ENCODE data around the gene ANAPC10. TPM values are rescaled to one million over a fixed set of nuclear protein-coding genes. Genes with fewer than 3 reads are reported as not detected.

Gene ANAPC10
- total and polyA plus RNA-seq, 2 of the 4 experiments (the other 2 are of a cell fraction) = 17.1 to 22.4 TPM

GRCh38 chr4:145098675-145099037 lies 660 bp upstream of the ANAPC10 start:
- BruUV-seq (replicated peaks) = no TSS peak
- Histone ChIP-seq H3K56ac (ENCODE audit: extremely low read depth, insufficient read depth, low read length) (peak overlapping the region; percentile 87), H3K4ac (ENCODE audit: low read depth, low read length) (peak overlapping the region; percentile 88), H3K27me3 (ENCODE audit: control insufficient read depth, insufficient read depth, low read length) (no peaks in the 10 kb centered on the region), H3K79me1 (ENCODE audit: low read depth in 1 of 2, low read length in 2 of 2) (peaks cover 19 to 33% of the 10 kb centered on the region in 2 experiments), H4K20me1 (ENCODE audit: insufficient read depth, low read length) (peaks cover 6% of the 10 kb centered on the region; the same call in 1 of the 2 replicates), H4K8ac (ENCODE audit: low read depth in 2 of 2, low read length in 2 of 2) (peak overlapping the region; percentile 81 to 89; a peak in 3 of 4 replicates), H2AK5ac (ENCODE audit: low read depth, low read length) (peak overlapping the region; percentile 32), H3K36me3 (ENCODE audit: control insufficient read depth, insufficient read depth, low read length) (peaks cover 4% of the 10 kb centered on the region), H4K91ac (ENCODE audit: insufficient read depth, low read depth, low read length) (peak overlapping the region; percentile 84), H3K27ac (ENCODE audit: insufficient read depth, low read length) (peak overlapping the region; percentile 80), H3K23ac (ENCODE audit: low read depth, low read length) (peak overlapping the region; percentile 96), H3K9ac (ENCODE audit: low read depth, low read length) (peak overlapping the region; percentile 85), H2AK9ac (replicated peaks; ENCODE audit: low read depth, low read length, poor library complexity) (peak overlapping the region; percentile 94), H4K5ac (ENCODE audit: low read depth, low read length) (peak overlapping the region; percentile 81), H3K4me2 (ENCODE audit: low read depth, low read length) (peak overlapping the region; percentile 84), H3K18ac (ENCODE audit: low read depth, low read length) (no peak overlapping the region), H3K4me1 (ENCODE audit: control insufficient read depth, insufficient read depth, low read length) (no peaks in the 10 kb centered on the region), H2BK15ac (ENCODE audit: low read depth, low read length) (no peak overlapping the region), H3K9me3 (ENCODE audit: control insufficient read depth, insufficient read depth, low read length) (peaks cover 2% of the 10 kb centered on the region; the same call in 1 of the 2 replicates), H3K9me1 (ENCODE audit: insufficient read depth, low read length) (peaks cover 3% of the 10 kb centered on the region; the same call in 1 of the 2 replicates), H2BK120ac (ENCODE audit: low read depth, low read length) (peak overlapping the region; percentile 48; the same call in 1 of the 2 replicates), H2BK20ac (ENCODE audit: low read depth, low read length) (no peak overlapping the region), H2AFZ (replicated peaks; ENCODE audit: low read length, poor library complexity) (peak overlapping the region; percentile 93), H3K4me3 (ENCODE audit: insufficient read depth, low read depth, low read length) (peak overlapping the region; percentile 60), H3K14ac (replicated peaks; ENCODE audit: low read depth, low read length) (peak overlapping the region; percentile 89), H2BK5ac (ENCODE audit: low read depth, low read length, poor library complexity, severe bottlenecking) (peak overlapping the region; percentile 73)
- dilution Hi-C loops (cut with HindIII; ENCODE audit: low sequenced_read_pairs, unreplicated experiment) (no loop called here), intact Hi-C loops (cut with micrococcal nuclease) (loop anchor here (10.0 kb wide), 2 partner anchors 386 to 454 kb away; partner anchors contain the start of genes HHIP and SMAD1), in situ Hi-C loops (cut with MboI; ENCODE audit: low sequenced_read_pairs) (no loop called here)
- POLR2A ChIA-PET (ENCODE audit: unreplicated experiment) = no interaction called here
- 10% methylated on average over 2 of the region's 9 CpGs; no CpG with 5 or more reads in 1 of the 2 experiments for WGBS, 2 experiments (ENCODE audit: extremely low coverage in 2 of 2, insufficient read length in 1 of 2)
- TF ChIP-seq MXI1 (IDR thresholded peaks at IDR 0.05; ENCODE audit: borderline replicate concordance, low read depth, low read length) (peak; percentile 98), USF2 (IDR thresholded peaks at IDR 0.05; ENCODE audit: low read depth, low read length) (peak; percentile 55), NFE2L2 (IDR thresholded peaks at IDR 0.05; ENCODE audit: low read depth, low read length) (no peak), BHLHE40 (IDR thresholded peaks at IDR 0.05; ENCODE audit: low read depth, low read length) (no peak), FOS (IDR thresholded peaks at IDR 0.05; ENCODE audit: low read depth, low read length) (peak; percentile 80), MAFK (IDR thresholded peaks at IDR 0.05; ENCODE audit: low read depth, low read length) (0 out of 2 replicates have a peak, but pooled peaks have one; percentile 16)
- peak; percentile 66 for DNase-seq
- CTCF ChIA-PET = interaction anchor here (1.0 kb wide), 1 partner anchor 384 kb away, joined by 3 read pairs; no protein-coding TSS in a partner anchor
- peak; percentile 33 for ATAC-seq (ENCODE audit: low read depth)

Data from IMR-90 (cell line).